Colon (tissue), 2 donors: ENCODE results near the gene PNRC1.
"Not testable (repeated sequence)": the region's sequence is repeated elsewhere in the genome, so short reads cannot be mapped to it uniquely, and the experiment has no call there.

ENCODE experiments used
- FAIRE-seq: peaks from 2 replicates; lab custom pipeline; 2012; peaks lifted over from hg19 to GRCh38; lab: Jason Lieb, UNC
- donor health status: control.
- donor health status: control.

The PNRC1 gene

DNA sequence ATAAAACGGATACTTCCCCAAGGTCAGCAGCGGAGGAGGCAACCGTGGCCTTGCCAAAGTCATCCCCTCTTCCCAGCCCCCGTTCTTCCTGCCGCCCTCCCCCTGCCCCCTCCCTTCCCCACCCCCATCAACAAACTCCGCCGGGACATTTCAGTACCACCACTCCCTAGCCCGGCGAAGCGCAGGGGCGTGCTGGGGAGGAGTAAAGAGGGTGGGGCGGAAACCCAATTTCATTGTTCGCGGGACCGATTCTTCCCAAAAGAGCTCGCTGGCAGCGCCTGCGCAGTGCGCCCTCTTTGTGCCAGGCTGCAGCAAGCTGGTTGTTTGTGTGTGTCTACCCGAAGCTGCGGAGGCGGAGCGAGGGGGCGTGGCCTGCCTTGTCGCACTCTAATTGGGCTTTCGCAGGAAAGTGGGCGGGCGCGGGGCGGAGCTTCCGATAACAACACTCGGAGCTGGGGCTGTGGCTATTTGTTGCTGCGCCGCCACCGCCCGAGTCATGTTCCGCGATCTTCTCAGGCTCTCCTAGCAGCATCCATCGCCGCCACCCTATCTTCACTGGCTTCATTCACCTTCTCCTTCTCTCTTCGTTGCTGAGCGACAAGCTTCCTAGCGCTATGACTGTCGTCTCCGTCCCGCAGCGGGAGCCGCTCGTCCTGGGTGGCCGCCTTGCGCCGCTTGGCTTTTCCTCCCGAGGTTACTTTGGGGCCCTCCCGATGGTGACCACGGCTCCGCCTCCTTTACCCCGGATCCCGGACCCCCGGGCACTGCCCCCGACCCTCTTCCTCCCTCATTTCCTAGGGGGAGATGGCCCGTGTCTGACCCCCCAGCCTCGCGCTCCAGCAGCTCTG, at the start of gene PNRC1:
PNRC1 (plus strand) TSS at position 471 of the 848 bp plus-strand sequence; CDS start at position 615, 144 bp downstream.
- no peak for FAIRE-seq

DNA sequence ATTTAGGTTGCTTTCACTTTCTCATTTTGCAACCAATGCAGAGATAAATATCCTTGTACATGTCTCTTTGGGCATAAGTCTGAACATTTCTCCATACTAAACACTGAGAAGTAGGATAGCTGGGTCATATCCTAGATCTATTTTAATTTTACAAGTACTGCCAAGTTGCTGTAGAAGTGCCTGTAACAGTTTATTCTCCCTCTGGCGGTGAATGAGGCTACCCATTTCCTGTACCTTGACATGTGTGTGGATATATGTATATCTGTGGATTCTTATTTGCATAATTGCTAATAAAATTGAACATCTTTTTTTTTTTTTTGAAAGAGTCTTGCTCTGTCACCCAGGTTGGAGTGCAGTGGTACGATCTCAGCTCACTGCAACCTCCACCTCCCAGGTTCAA, 48.0 kb upstream of the PNRC1 start:
- FAIRE-seq = no peak

DNA sequence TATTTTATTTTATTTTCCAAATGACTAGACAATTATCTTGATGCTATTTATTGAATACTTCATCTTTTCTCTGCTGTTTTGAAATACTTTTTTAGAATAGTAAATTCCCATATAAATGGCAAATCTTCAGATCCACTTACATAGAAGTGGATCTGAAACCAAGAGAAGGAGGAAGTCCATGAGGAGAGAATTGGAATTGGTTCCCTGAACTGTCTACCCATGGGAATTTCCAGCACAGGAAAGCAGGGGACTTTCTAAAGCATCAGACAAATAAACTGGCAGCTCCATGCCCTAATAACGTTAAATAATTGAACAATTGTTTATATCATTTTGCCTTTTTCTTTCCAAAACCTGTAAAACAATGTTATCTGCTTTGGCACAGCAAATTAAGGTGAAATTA, 47.1 kb upstream of the PNRC1 start:
- no peak for FAIRE-seq

DNA sequence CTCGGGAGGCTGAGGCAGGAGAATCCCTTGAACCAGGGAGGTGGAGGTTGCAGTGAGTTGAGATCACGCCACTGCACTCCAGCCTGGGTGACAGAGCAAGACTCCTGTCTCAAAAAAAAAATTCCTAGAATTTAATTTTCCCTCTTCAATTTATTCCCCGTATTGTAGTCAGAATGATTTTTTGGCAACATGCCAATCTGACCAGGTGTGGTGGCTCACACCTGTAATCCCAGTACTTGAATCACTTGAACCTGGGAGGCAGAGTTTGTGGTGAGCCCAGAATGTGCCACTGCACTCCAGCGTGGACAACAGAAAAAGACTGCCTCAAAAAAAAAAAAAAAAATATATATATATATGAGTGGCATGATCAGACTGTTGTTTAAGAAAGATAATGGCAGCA, 46.4 kb upstream of the PNRC1 start:
- not testable (repeated sequence) for FAIRE-seq

DNA sequence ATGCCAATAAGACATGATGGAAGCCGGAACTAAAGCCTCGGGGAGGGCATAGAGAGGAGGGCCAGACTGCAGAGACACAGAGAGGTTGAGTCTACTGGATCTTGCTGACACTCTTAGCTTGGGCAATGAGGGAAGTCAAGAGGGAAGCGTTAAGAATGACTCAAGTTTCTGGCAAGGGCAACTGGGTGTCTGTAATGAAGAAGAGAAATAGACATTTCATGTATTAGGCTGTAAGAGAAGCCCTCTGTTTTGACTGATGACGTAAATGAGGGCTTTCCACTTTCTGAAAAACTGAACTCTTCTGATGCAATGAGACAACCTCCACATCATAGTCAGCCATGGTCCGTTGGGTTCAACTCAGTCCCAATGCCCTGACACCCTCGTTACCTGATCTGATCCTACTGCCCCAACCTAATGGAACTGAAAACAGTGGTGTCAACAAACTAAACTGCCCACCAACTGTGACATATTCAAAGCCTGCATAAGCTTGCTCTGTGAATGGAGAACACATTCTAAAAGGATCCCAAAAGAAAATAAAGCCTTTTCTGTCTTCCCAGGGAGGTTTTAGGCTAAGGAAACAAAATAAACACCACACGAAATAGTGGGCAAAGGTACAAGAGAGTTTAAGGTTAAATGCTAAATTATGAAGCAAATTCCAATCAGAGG, 45.8 kb upstream of the PNRC1 start:
- no peak for FAIRE-seq

DNA sequence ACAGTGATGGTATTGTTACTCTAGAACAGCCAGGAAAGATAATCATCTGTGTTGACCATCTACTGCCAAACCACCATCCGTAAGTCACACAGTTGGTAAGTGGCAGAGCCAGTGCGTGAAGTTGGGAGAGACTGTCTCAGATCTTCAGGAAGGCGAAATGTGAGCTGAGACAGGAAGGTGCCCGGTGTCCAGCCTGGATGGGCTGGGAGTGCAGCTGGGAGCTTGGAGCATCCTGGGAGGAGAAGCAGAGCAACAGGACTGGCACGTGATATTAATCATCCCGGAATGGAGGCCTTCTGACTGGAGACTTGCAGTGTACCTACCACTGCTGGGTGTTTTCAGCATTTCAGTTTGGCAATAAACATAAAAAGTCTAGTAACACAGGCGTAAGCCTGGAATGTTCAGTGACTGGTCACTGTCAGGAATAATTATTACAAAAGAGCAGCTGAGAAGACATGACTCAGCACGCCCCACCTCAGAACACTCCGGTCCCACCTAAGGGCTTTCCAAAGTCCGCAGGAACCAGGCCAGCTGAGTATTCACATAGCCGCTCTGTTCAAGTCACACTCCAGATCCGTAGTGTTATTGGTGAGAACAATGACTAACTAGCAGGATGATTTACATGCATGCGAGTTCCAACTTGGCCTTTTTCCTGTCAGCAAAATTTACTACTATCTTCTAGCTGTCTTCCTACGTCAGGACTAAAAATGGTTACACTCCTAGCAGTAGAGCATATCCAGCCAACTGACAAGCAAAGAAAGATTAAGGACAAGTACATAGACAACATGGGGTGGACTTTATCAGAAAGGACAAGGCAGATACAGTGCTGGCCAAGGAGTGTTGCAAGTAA, 45.1 kb upstream of the PNRC1 start:
- FAIRE-seq = no peak

DNA sequence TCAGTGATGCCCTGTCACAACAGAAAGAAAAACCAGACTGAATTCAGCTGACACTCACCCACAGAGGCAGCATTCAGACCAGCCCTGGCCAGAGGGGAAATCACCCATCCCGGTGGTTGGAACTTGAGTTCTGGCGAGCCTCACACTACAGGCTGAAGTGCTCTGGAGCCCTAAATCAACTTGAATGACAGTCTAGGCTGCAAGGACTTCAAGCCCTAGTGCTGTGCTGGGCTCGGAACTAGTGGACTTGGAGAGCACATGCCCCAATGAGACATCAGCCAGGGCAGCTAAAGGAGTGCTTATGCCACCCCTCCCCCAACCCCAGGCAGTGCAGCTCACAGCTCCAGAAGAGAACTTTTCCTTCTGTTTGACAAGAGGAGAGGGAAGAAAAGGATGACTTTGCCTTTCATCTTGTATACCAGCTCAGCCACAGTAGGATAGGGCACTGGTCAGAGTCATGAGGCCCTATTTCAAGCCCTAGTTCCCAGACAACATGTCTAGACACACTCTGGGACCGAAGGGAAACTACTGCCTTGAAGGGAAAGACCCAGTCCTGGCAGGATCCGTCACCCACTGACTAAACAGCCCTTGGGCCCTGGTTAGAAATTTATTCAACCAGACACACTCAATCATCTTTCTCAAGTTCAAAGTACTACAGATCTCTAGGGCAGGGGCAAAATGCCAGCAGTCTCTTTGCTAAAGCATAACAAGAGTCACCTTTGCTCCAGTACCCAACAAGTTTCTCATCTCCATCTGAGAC, 43.2 kb upstream of the PNRC1 start:
- no peak for FAIRE-seq

DNA sequence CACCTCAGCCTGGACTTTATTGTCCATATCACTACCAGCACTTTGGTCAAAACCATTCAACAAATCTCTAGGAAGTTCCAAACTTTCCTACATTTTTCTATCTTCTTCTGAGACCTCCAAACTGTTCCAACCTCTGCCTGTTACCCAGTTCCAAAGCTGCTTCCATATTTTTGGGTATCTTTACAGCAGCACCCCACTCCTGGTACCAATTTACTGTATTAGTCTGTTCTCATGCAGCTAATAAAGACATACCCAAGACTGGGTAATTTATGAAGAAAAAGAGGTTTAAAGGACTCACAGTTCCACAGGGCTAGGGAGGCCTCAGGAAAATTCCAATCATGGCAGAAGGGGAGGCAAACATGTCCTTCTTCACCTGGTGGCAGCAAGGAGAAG, 42.7 kb upstream of the PNRC1 start:
- not testable (repeated sequence) for FAIRE-seq

DNA sequence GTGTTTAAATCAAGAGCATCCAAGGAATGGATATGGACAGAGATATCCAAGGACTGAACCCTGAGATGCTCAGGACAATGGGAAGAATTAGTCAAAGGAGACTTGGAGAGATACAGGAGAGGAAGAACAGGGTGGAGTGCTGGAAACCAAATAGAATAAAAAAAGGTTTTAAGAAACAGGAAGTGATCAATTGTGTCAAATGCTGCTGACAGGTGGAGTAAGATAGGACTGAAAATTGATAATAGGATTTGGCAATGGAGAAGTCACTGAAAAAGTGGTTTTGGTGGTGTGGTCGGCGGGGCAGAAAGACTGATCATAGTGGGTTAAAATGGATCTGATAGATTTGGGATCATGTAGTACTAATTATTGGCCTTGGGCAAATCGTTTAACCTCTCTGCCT, 37.9 kb upstream of the PNRC1 start:
- no peak for FAIRE-seq

DNA sequence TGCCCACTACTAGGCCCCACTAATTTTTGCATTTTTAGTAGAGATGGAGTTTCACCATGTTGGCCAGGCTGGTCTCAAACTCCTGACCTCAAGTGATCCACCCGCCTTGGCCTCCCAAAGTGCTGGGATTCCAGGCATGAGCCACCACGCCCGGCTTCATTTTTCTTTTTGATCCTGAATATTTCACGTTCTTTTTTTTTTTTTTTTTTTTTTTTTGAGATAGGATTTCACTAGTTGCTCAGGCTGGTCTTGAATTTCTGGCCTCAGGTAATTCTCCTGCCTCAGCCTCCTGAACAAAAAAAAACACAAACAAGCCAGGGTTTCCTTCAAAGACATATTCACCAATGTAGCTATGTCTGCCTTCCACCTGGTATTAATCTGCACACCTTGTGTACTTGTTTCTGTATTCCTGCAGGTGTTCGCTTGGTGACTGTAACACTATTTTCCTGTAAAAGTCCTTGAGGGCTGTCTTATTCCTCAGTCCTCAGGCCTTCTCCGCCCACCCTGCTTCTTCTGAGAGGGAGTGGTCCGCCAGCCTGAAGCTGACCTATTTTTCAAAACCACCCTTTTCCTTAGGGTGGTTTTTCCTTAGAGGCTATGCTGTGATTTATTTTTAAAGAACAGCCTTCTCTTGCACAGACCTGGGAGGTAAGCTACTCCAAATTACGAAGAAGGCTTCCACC, 36.1 kb upstream of the PNRC1 start:
- no peak for FAIRE-seq

DNA sequence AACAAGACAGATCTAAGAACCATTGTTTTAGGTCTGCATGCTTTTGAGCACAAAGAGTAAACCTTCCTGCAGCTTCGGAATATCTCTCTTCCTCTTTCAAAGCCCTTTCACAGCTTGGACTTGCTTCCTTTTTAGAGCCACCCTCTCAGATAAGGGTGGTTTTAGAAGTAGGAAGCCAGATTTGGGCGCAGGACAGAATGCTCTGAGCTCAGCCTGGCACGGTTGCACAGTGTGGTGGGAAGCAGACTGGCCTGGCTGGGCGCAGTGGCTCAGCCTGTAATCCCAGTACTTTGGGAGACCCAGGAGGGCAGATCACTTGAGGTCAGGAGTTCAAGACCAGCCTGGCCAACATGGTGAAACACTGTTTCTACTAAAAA, 35.6 kb upstream of the PNRC1 start:
- no peak for FAIRE-seq

DNA sequence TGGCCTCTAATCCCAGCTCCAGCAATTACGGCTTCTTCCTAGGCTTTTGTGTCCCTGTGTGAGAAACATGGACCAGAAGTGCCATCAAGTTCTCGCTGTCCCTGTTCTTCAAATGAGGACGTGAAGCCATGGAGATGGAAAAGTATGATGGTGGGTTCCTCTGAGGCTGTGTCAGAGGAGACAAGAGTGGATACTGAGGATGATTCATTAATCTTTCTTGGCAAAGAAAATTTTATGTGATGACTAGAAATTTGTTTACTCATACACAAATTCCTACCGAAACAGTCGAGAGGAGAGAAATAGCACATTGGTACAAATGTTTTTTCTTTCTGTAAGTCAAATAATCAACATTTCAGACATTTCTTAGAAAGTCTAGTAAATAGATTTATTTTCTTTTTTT, 35.0 kb upstream of the PNRC1 start:
- no peak for FAIRE-seq

DNA sequence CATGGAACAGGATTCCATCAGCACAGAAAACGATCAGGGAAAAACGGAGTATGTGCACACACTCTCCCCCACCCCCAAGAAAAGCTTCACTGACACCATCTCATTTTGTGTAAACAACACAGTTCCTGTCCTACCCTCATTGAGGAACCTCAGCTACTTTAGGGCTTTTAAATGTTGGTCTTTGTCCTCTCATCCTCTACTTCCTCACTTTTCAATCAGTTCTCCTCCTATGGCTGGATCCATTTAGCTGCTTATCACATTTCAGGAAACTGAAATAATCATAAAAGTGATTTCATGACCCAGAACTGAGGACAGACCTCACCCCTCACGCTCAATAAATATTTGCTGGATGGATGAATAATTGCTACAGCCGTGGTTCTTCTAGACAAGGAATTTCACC, 33.1 kb upstream of the PNRC1 start:
- no peak for FAIRE-seq

DNA sequence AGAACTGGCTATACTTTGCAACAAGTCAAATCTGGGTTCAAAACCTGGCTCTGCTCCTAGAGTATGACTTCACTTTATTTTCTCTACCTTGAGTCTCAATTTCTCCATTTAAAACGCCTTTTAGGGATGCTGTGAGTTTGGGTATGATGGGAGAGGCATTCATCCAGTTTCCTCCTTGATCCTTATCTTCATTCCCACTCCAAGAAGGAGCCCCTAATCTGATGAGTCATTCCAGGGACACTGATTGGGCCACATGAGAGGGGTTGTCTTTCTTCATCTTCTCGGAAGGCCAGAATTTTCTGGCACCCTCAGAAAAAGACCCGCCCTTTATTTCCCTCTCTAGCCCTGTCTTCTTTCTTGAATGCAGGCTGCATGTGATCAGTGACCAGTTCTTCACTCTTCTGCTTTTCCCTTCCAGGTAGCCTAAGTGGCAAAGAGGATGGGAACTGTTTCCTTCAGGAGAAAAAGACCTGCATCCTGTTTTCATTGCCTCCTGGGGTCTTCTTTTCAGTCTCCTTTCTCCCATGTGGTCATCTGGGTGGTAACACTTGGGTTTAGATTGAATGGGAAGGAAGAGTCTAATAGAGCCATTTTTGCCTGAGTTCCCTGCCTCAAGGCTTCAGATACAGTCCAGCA, 32.1 kb upstream of the PNRC1 start:
- FAIRE-seq = no peak

DNA sequence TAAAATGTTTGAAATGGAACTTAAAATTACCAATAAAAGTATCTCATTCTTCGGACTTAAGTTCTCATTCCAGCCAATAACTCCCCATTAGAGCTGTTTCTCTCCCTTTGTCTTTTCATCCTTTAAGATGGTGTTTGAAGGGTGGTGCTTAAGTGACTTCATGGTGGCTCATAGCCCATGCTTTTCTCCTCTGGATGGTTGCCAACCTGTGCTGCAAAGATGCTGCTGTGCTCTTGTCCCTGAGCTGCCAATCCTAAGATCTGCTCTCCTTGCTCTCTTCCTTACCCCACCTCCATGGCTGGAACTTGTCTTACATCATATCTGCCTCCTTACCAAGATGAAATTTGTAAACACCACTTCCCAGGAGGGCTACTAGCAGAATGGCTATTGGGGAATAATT, 31.6 kb upstream of the PNRC1 start:
- no peak for FAIRE-seq

DNA sequence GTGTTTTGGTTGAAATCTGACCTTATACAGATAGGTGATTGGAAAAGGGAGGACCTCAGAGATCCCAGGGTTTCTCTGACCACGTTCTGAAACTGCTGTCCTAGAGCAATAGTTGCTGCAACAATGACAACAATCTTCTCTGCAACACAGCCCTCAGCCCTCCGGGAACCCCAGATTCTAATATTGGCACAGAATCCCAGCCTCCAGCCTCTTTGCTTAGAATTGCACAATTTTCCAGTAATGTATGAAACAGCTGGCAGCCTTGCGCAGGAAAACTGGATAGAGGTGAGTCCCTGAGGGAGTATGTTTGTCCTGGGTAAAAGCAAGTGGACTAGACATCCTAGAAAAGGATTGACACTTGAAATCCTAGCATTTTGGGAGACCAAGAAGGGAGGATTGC, 30.4 kb upstream of the PNRC1 start:
- FAIRE-seq = no peak

DNA sequence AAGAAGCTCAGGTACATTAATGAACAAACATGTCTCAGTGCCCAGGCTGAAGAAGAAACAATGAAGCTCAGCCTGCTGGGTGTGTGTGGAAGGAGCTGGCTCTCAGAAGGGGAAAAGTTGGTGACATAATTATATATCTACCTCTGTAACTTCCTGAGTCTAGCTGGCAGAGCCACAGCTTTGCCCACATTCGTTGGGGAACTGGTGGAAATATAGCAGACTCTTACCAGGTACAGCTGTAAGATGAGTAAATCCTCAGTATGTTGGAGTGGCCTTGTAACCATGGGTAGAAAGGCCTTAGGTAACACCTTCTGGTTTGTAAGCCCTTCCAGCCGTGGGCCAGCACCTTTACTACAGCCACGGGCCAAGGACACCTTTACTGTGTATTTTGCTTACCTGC, 29.9 kb upstream of the PNRC1 start:
- no peak for FAIRE-seq

DNA sequence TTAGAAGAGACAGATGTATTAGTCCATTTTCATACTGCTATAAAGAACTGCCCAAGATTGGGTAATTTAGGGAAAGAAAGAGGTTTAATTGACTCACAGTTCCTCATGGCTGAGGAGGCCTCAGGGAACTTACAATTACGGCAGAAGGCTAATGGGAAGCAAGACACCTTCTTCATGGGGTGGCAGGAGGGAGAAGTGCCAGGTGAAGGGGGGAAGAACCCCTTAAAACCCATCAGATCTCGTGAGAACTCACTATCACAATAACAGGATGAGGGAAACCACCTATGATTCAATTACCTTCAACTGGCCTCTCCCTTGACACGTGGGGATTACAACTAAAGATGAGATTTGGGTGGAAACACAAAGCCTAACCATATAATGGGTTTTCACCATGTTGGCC, 28.9 kb upstream of the PNRC1 start:
- no peak for FAIRE-seq

DNA sequence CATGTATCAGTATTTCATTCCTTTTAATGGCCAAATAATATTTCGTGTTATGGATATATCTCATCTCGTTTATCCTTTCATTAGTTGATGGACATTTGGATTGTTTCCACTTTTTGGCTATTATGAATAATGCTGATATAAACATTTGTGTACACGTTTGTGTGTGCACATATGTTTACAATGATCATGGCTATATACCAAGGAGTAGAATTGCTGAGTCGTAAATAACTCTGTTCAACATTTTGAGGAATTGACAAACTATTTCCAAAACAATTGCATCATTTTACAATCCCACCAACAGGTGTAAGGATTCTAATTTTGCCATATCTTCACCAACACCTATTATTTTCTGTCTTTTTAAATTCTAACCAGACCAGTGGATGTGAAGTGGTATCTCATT, 26.3 kb upstream of the PNRC1 start:
- peak; percentile 76 for FAIRE-seq

DNA sequence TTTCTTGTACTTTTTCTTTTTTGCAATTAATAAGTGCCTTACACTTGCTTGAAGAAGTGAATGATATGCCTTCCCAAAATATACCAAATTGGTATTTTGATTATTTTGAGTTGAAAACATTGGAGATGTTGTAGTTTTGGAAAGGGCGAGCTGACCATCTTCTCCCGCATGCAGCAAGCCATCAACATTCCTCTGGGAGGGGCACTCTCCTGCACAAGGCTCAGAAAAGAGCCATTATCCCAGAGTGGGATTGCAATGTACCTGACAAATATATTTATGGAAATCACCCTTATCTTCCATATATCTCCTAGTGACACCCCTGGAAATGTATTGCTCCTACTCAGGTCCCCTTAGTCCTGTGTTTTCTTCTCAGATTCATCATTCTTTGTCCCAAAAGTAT, 22.8 kb upstream of the PNRC1 start:
- FAIRE-seq = no peak

DNA sequence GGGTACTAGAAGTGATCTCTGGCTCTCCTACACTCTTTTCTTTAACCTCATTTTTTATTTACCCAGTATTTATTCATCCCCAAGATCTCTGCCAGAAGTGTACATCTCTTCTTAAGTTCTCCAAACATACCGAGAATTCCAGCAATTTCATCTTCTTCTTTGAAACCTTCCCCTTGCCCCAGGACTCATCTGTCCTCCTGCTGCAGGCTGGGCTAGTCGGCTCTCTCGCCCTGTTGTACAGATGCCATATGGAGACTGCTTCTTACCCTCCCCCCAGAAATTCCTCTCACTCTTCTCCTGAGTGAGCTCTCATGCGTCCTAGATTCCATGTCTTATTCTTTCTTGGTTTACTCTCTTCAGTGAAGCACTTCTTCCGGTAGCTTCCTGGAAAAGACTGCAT, 21.9 kb upstream of the PNRC1 start:
- no peak for FAIRE-seq
